Mammary epithelial cell (primary cell): ENCODE results near the gene RPGRIP1L.

Experiments
- CTCF ChIP-seq, 2 donors: IDR thresholded peaks in 1 of 2; conservative IDR thresholded peaks in 1 of 2; 2 replicates each; pipeline ENCODE4 v1.5.1; 2011 to 2012; ENCODE audit warnings: inconsistent platforms in 2 of 2, low read length in 2 of 2, mild to moderate bottlenecking in 2 of 2, control low read depth in 1 of 2, low read depth in 1 of 2; ENCODE audit not compliant: insufficient read depth in 1 of 2; ENCODE audit errors: extremely low read depth in 1 of 2
- EZH2 ChIP-seq: IDR thresholded peaks from 2 replicates; pipeline ENCODE4 v1.6.1; 2012; ENCODE audit warnings: low read length, inconsistent platforms, borderline replicate concordance

- TF ChIP-seq CTCF (conservative IDR thresholded peaks at IDR 0.05 in 1 of 2, IDR thresholded peaks at IDR 0.05 in 1 of 2; ENCODE audit: extremely low read depth in 1 of 2, insufficient read depth in 1 of 2, low read depth in 1 of 2, low read length in 2 of 2) = no peak
- no peak for TF ChIP-seq EZH2
Observed at GRCh38 chr16:53611179-53611696, 92.4 kb downstream of the RPGRIP1L start.
